ENCODE measurements around the gene SPOCK2.

DNA sequence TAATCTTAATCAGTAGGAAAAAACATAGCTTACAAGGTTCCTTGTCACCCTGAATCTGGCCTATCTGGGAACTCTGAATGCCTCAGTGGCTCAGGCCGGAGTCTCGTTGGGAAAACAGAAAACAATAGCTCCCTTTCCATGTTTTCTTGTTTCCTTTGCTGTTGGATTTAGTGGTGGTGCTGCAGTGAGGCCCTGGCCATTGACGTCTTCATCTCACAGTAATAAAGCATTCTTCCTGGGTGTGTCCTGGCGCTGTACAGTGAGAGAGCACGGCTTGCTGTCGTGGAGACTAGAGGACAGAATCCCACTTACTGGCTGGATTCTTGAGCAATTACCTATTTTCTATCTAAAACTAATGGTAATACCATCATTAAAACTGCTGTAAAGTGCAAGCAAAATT lies 1.3 kb upstream of the SPOCK2 start:
- TF ChIP-seq POLR2A (IDR thresholded peaks at IDR 0.05; ENCODE audit: low read depth, low read length) (no peak), NFYB (IDR thresholded peaks at IDR 0.05; ENCODE audit: insufficient read depth, low read depth, low read length) (no peak), CHD1 (IDR thresholded peaks at IDR 0.05; ENCODE audit: low read depth, low read length) (no peak), RAD21 (IDR thresholded peaks at IDR 0.05; ENCODE audit: insufficient read depth, low read depth, low read length) (no peak), SIX5 (IDR thresholded peaks at IDR 0.05; ENCODE audit: low read depth, low read length, severe bottlenecking) (no peak), MYB (IDR thresholded peaks at IDR 0.05; ENCODE audit: borderline replicate concordance, low read depth, low read length) (no peak)
- TF ChIP-seq, protein P1, sequence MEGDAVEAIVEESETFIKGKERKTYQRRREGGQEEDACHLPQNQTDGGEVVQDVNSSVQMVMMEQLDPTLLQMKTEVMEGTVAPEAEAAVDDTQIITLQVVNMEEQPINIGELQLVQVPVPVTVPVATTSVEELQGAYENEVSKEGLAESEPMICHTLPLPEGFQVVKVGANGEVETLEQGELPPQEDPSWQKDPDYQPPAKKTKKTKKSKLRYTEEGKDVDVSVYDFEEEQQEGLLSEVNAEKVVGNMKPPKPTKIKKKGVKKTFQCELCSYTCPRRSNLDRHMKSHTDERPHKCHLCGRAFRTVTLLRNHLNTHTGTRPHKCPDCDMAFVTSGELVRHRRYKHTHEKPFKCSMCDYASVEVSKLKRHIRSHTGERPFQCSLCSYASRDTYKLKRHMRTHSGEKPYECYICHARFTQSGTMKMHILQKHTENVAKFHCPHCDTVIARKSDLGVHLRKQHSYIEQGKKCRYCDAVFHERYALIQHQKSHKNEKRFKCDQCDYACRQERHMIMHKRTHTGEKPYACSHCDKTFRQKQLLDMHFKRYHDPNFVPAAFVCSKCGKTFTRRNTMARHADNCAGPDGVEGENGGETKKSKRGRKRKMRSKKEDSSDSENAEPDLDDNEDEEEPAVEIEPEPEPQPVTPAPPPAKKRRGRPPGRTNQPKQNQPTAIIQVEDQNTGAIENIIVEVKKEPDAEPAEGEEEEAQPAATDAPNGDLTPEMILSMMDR (IDR thresholded peaks at IDR 0.05 in 2 of 3, conservative IDR thresholded peaks at IDR 0.05 in 1 of 3; ENCODE audit: control insufficient read depth in 2 of 3, extremely low read depth in 1 of 3, insufficient read depth in 1 of 3, low read depth in 3 of 3, low read length in 3 of 3): no peak

Data from GM12878 (cell line).